ENCODE measurements around the gene YTHDF2.
"Not testable (repeated sequence)": the region's sequence is repeated elsewhere in the genome, so short reads cannot be mapped to it uniquely, and the experiment has no call there.

YTHDF2 gene

GRCh38 chr1:28737307-28738132, 780 bp downstream of the YTHDF2 start:
- H3K4me3 ChIP-seq (ENCODE audit: extremely low read depth, insufficient read depth, low read length, poor library complexity, severe bottlenecking): peak overlapping the region; percentile 94
- 0% methylated on average over 41 to 49 of the region's 53 CpGs for WGBS, 2 experiments (ENCODE audit: insufficient coverage in 2 of 2)
- peaks cover 3% of the 10 kb centered on the region for H3K4me1 ChIP-seq (ENCODE audit: control insufficient read depth, insufficient read depth, low read length, poor library complexity, severe bottlenecking)
- peaks cover 44% of the 10 kb centered on the region for H3K36me3 ChIP-seq (ENCODE audit: control insufficient read depth, insufficient read depth, low read length)
- H3K27ac ChIP-seq (ENCODE audit: low read depth, low read length, severe bottlenecking): peak overlapping the region; percentile 94
- no peaks in the 10 kb centered on the region for H3K9me3 ChIP-seq (ENCODE audit: control insufficient read depth, low read length)

- Histone ChIP-seq H3K9me3 (ENCODE audit: control insufficient read depth, low read length) (no peaks in the 10 kb centered on the region), H3K36me3 (ENCODE audit: control insufficient read depth, insufficient read depth, low read length) (peaks cover 70% of the 10 kb centered on the region), H3K4me3 (ENCODE audit: extremely low read depth, insufficient read depth, low read length, poor library complexity, severe bottlenecking) (no peak overlapping the region), H3K4me1 (ENCODE audit: control insufficient read depth, insufficient read depth, low read length, poor library complexity, severe bottlenecking) (peaks cover 10% of the 10 kb centered on the region), H3K27ac (ENCODE audit: low read depth, low read length, severe bottlenecking) (no peak overlapping the region)
These were observed 3.4 kb downstream of the YTHDF2 start for GRCh38 chr1:28740118-28740517.

- H3K4me3 ChIP-seq (ENCODE audit: extremely low read depth, insufficient read depth, low read length, poor library complexity, severe bottlenecking): peak overlapping the region; percentile 1
- peaks cover 94% of the 10 kb centered on the region for H3K36me3 ChIP-seq (ENCODE audit: control insufficient read depth, insufficient read depth, low read length)
- 89 to 100% methylated on average over 3 of the region's 4 CpGs for WGBS, 2 experiments (ENCODE audit: insufficient coverage in 2 of 2)
- peaks cover 14% of the 10 kb centered on the region for H3K4me1 ChIP-seq (ENCODE audit: control insufficient read depth, insufficient read depth, low read length, poor library complexity, severe bottlenecking)
- H3K9me3 ChIP-seq (ENCODE audit: control insufficient read depth, low read length): no peaks in the 10 kb centered on the region
- no peak overlapping the region for H3K27ac ChIP-seq (ENCODE audit: low read depth, low read length, severe bottlenecking)
These were observed 7.4 kb downstream of the YTHDF2 start for GRCh38 chr1:28744184-28744583.

- peaks cover 78% of the 10 kb centered on the region for H3K36me3 ChIP-seq (ENCODE audit: control insufficient read depth, insufficient read depth, low read length)
- peaks cover 14% of the 10 kb centered on the region for H3K4me1 ChIP-seq (ENCODE audit: control insufficient read depth, insufficient read depth, low read length, poor library complexity, severe bottlenecking)
- H3K27ac ChIP-seq (ENCODE audit: low read depth, low read length, severe bottlenecking): no peak overlapping the region
- H3K9me3 ChIP-seq (ENCODE audit: control insufficient read depth, low read length): no peaks in the 10 kb centered on the region
- WGBS, 2 experiments (ENCODE audit: insufficient coverage in 2 of 2): no CpG with 5 or more reads among the region's 6 CpGs
- no peak overlapping the region for H3K4me3 ChIP-seq (ENCODE audit: extremely low read depth, insufficient read depth, low read length, poor library complexity, severe bottlenecking)
These were observed 9.0 kb downstream of the YTHDF2 start for GRCh38 chr1:28745653-28746173.

- Histone ChIP-seq H3K4me1 (ENCODE audit: control insufficient read depth, insufficient read depth, low read length, poor library complexity, severe bottlenecking) (peaks cover 13% of the 10 kb centered on the region), H3K27ac (ENCODE audit: low read depth, low read length, severe bottlenecking) (peak overlapping the region; percentile 39), H3K4me3 (ENCODE audit: extremely low read depth, insufficient read depth, low read length, poor library complexity, severe bottlenecking) (no peak overlapping the region), H3K36me3 (ENCODE audit: control insufficient read depth, insufficient read depth, low read length) (peaks cover 59% of the 10 kb centered on the region), H3K9me3 (ENCODE audit: control insufficient read depth, low read length) (no peaks in the 10 kb centered on the region)
- WGBS, 2 experiments (ENCODE audit: insufficient coverage in 2 of 2): 93 to 100% methylated on average over 3 to 5 of the region's 5 CpGs
These were observed 13.6 kb downstream of the YTHDF2 start for GRCh38 chr1:28750330-28750729.

- Histone ChIP-seq H3K4me1 (ENCODE audit: control insufficient read depth, insufficient read depth, low read length, poor library complexity, severe bottlenecking) (peaks cover 13% of the 10 kb centered on the region), H3K36me3 (ENCODE audit: control insufficient read depth, insufficient read depth, low read length) (peaks cover 59% of the 10 kb centered on the region), H3K27ac (ENCODE audit: low read depth, low read length, severe bottlenecking) (peak overlapping the region; percentile 85)
- WGBS, 2 experiments (ENCODE audit: insufficient coverage in 2 of 2): 69 to 100% methylated on average over 2 to 3 of the region's 8 CpGs
- H3K9me3 ChIP-seq (ENCODE audit: control insufficient read depth, low read length); H3K4me3 ChIP-seq (ENCODE audit: extremely low read depth, insufficient read depth, low read length, poor library complexity, severe bottlenecking): not testable (repeated sequence)
These were observed 14.1 kb downstream of the YTHDF2 start for GRCh38 chr1:28750771-28751294.

- peaks cover 59% of the 10 kb centered on the region for H3K36me3 ChIP-seq (ENCODE audit: control insufficient read depth, insufficient read depth, low read length)
- peak overlapping the region; percentile 85 for H3K27ac ChIP-seq (ENCODE audit: low read depth, low read length, severe bottlenecking)
- H3K4me1 ChIP-seq (ENCODE audit: control insufficient read depth, insufficient read depth, low read length, poor library complexity, severe bottlenecking): peaks cover 20% of the 10 kb centered on the region
These were observed 14.7 kb downstream of the YTHDF2 start for GRCh38 chr1:28751315-28752060.

GRCh38 chr1:28755701-28756100, 19.0 kb downstream of the YTHDF2 start:
- H3K9me3 ChIP-seq (ENCODE audit: control insufficient read depth, low read length): no peaks in the 10 kb centered on the region
- H3K36me3 ChIP-seq (ENCODE audit: control insufficient read depth, insufficient read depth, low read length): peaks cover 78% of the 10 kb centered on the region
- no peak overlapping the region for H3K4me3 ChIP-seq (ENCODE audit: extremely low read depth, insufficient read depth, low read length, poor library complexity, severe bottlenecking)
- no peak overlapping the region for H3K27ac ChIP-seq (ENCODE audit: low read depth, low read length, severe bottlenecking)
- 100% methylated on average over 1 of the region's 1 CpG for WGBS, 2 experiments (ENCODE audit: insufficient coverage in 2 of 2)
- H3K4me1 ChIP-seq (ENCODE audit: control insufficient read depth, insufficient read depth, low read length, poor library complexity, severe bottlenecking): peaks cover 17% of the 10 kb centered on the region

More at GRCh38 chr1:28751315-28752060, 14.7 kb downstream of the YTHDF2 start:
- no peak overlapping the region for H3K4me3 ChIP-seq (ENCODE audit: extremely low read depth, insufficient read depth, low read length, poor library complexity, severe bottlenecking)
- 80% methylated on average over 1 of the region's 2 CpGs; no CpG with 5 or more reads in 1 of the 2 experiments for WGBS, 2 experiments (ENCODE audit: insufficient coverage in 2 of 2)
- no peaks in the 10 kb centered on the region for H3K9me3 ChIP-seq (ENCODE audit: control insufficient read depth, low read length)

GRCh38 chr1:28756846-28757245, 20.1 kb downstream of the YTHDF2 start:
- Histone ChIP-seq H3K9me3 (ENCODE audit: control insufficient read depth, low read length) (no peaks in the 10 kb centered on the region), H3K4me1 (ENCODE audit: control insufficient read depth, insufficient read depth, low read length, poor library complexity, severe bottlenecking) (peaks cover 14% of the 10 kb centered on the region), H3K4me3 (ENCODE audit: extremely low read depth, insufficient read depth, low read length, poor library complexity, severe bottlenecking) (no peak overlapping the region), H3K36me3 (ENCODE audit: control insufficient read depth, insufficient read depth, low read length) (peaks cover 85% of the 10 kb centered on the region), H3K27ac (ENCODE audit: low read depth, low read length, severe bottlenecking) (no peak overlapping the region)
- 36 to 87% methylated on average over 2 to 5 of the region's 5 CpGs for WGBS, 2 experiments (ENCODE audit: insufficient coverage in 2 of 2)

GRCh38 chr1:28758420-28758819, 21.7 kb downstream of the YTHDF2 start:
- no peak overlapping the region for H3K4me3 ChIP-seq (ENCODE audit: extremely low read depth, insufficient read depth, low read length, poor library complexity, severe bottlenecking)
- peaks cover 85% of the 10 kb centered on the region for H3K36me3 ChIP-seq (ENCODE audit: control insufficient read depth, insufficient read depth, low read length)
- H3K27ac ChIP-seq (ENCODE audit: low read depth, low read length, severe bottlenecking): no peak overlapping the region
- no peaks in the 10 kb centered on the region for H3K9me3 ChIP-seq (ENCODE audit: control insufficient read depth, low read length)
- peaks cover 12% of the 10 kb centered on the region for H3K4me1 ChIP-seq (ENCODE audit: control insufficient read depth, insufficient read depth, low read length, poor library complexity, severe bottlenecking)
- 93 to 100% methylated on average over 2 of the region's 4 CpGs for whole genome bisulfite sequencing, 2 experiments (ENCODE audit: insufficient coverage in 2 of 2)
